Trophoblast cell (in vitro differentiated cells and primary cell): ENCODE data around the gene FBLIM1.

Experiments
- DNase-seq, 2 donors: peaks; one replicate each; pipeline ENCODE4 v3.0.0-alpha.2; 2016
- H2AFZ ChIP-seq: 2 replicates; pipeline ENCODE4 v1.6.1; 2013; ENCODE audit warnings: low read length, moderate library complexity, mild to moderate bottlenecking; ENCODE audit not compliant: insufficient read depth, poor library complexity
- H2AK5ac ChIP-seq: 2 replicates; pipeline ENCODE4 v1.6.1; 2013; ENCODE audit warnings: mild to moderate bottlenecking, low read length
- H2BK120ac ChIP-seq: 2 replicates; pipeline ENCODE4 v1.6.1; 2013; ENCODE audit warnings: low read length, mild to moderate bottlenecking, moderate library complexity; ENCODE audit not compliant: insufficient read depth, poor library complexity
- H2BK12ac ChIP-seq: 2 replicates; pipeline ENCODE4 v1.6.1; 2013; ENCODE audit warnings: mild to moderate bottlenecking, low read length, moderate library complexity
- H2BK5ac ChIP-seq: 2 replicates; pipeline ENCODE4 v1.6.1; 2013; ENCODE audit warnings: low read length, low read depth, moderate library complexity, mild to moderate bottlenecking; ENCODE audit not compliant: poor library complexity
- H3K14ac ChIP-seq: 2 replicates; pipeline ENCODE4 v1.6.1; 2013; ENCODE audit warnings: mild to moderate bottlenecking, low read length
- H3K18ac ChIP-seq: 2 replicates; pipeline ENCODE4 v1.6.1; 2013; ENCODE audit warnings: mild to moderate bottlenecking, low read length
- H3K23ac ChIP-seq: 2 replicates; pipeline ENCODE4 v1.6.1; 2013; ENCODE audit warnings: low read length
- H3K27ac ChIP-seq: 2 replicates; pipeline ENCODE4 v1.5.1; 2013; ENCODE audit warnings: low read depth, mild to moderate bottlenecking, inconsistent platforms, low read length, moderate library complexity
- H3K27me3 ChIP-seq: 2 replicates; pipeline ENCODE4 v1.6.1; 2013; ENCODE audit warnings: inconsistent platforms, mild to moderate bottlenecking, low read length, moderate library complexity; ENCODE audit not compliant: insufficient read depth
- H3K36me3 ChIP-seq, 2 experiments: 1 replicate in 1 of 2; 2 replicates in 1 of 2; pipeline ENCODE4 v1.6.1; 2013; ENCODE audit warnings: low read length in 2 of 2, mild to moderate bottlenecking in 2 of 2, moderate library complexity in 1 of 2; ENCODE audit not compliant: insufficient read depth in 2 of 2, control insufficient read depth in 1 of 2
- H3K4ac ChIP-seq: 2 replicates; pipeline ENCODE4 v1.6.1; 2013; ENCODE audit warnings: low read depth, mild to moderate bottlenecking, low read length, moderate library complexity
- H3K4me1 ChIP-seq, 2 experiments: 1 replicate in 1 of 2; 2 replicates in 1 of 2; pipeline ENCODE4 v1.6.1; 2013; ENCODE audit warnings: low read length in 2 of 2, mild to moderate bottlenecking in 2 of 2, moderate library complexity in 1 of 2; ENCODE audit not compliant: insufficient read depth in 2 of 2, control insufficient read depth in 1 of 2
- H3K4me2 ChIP-seq: 2 replicates; pipeline ENCODE4 v1.6.1; 2013; ENCODE audit warnings: inconsistent platforms, mild to moderate bottlenecking, low read length, moderate library complexity
- H3K4me3 ChIP-seq: 2 replicates; pipeline ENCODE4 v1.5.1; 2013; ENCODE audit warnings: mild to moderate bottlenecking, low read depth, low read length, inconsistent platforms
- H3K79me1 ChIP-seq: one replicate; pipeline ENCODE4 v1.6.1; 2013; ENCODE audit warnings: low read length
- H3K79me2 ChIP-seq: 2 replicates; pipeline ENCODE4 v1.6.1; 2013; ENCODE audit warnings: low read length, mild to moderate bottlenecking; ENCODE audit not compliant: control insufficient read depth, insufficient read depth, poor library complexity
- H3K9ac ChIP-seq: 2 replicates; pipeline ENCODE4 v1.6.1; 2013; ENCODE audit warnings: mild to moderate bottlenecking, low read length
- H3K9me3 ChIP-seq: 2 replicates; pipeline ENCODE4 v1.6.1; 2013; ENCODE audit warnings: low read depth, mild to moderate bottlenecking, control low read depth, inconsistent platforms, low read length; ENCODE audit not compliant: insufficient read depth
- H4K12ac ChIP-seq: 2 replicates; pipeline ENCODE4 v1.6.1; 2013; ENCODE audit warnings: low read depth, mild to moderate bottlenecking, low read length, moderate library complexity
- H4K8ac ChIP-seq: 2 replicates; pipeline ENCODE4 v1.6.1; 2013; ENCODE audit warnings: low read depth, mild to moderate bottlenecking, low read length, moderate library complexity
- H4K91ac ChIP-seq: one replicate; pipeline ENCODE4 v1.6.1; 2013; ENCODE audit warnings: low read depth, mild to moderate bottlenecking, low read length, moderate library complexity
- WGBS: extraction: QIAGEN DNeasy Blood & Tissue Kit; methylation state at CpG from one replicate; pipeline ENCODE4 v1.1.7; 2013; ENCODE audit warnings: missing lambda C conversion rate; ENCODE audit not compliant: insufficient read length, insufficient coverage; ENCODE audit errors: extremely low coverage; 5-methylcytosine and 5-hydroxymethylcytosine counted together

FBLIM1 gene

GRCh38 chr1:15756143-15757015 lies 2.2 kb upstream of the FBLIM1 start:
- H3K23ac ChIP-seq = no peak overlapping the region
- no peak overlapping the region for H4K91ac ChIP-seq
- no peak overlapping the region for H3K18ac ChIP-seq
- H3K14ac ChIP-seq = no peak overlapping the region
- H4K8ac ChIP-seq = no peak overlapping the region
- H2AFZ ChIP-seq = no peak overlapping the region
- no peak for DNase-seq
- H3K27me3 ChIP-seq = no peaks in the 10 kb centered on the region
- H3K4me3 ChIP-seq = no peak overlapping the region
- no peaks in the 10 kb centered on the region for H3K36me3 ChIP-seq
- no CpG with 5 or more reads among the region's 21 CpGs for WGBS
- H3K4me2 ChIP-seq = no peak overlapping the region
- peak overlapping the region; percentile 19 for H2BK12ac ChIP-seq
- H3K9ac ChIP-seq = no peak overlapping the region
- peaks cover 28% of the 10 kb centered on the region for H3K79me1 ChIP-seq
- peaks cover 2% of the 10 kb centered on the region for H3K9me3 ChIP-seq
- H3K4me1 ChIP-seq = peaks cover 9 to 25% of the 10 kb centered on the region in 2 experiments
- H4K12ac ChIP-seq = no peak overlapping the region
- no peak overlapping the region for H2BK120ac ChIP-seq
- H2AK5ac ChIP-seq = peak overlapping the region; percentile 24
- H3K4ac ChIP-seq = no peak overlapping the region
- no peak overlapping the region for H2BK5ac ChIP-seq
- H3K27ac ChIP-seq = no peak overlapping the region
- peaks cover 21% of the 10 kb centered on the region for H3K79me2 ChIP-seq

DNA sequence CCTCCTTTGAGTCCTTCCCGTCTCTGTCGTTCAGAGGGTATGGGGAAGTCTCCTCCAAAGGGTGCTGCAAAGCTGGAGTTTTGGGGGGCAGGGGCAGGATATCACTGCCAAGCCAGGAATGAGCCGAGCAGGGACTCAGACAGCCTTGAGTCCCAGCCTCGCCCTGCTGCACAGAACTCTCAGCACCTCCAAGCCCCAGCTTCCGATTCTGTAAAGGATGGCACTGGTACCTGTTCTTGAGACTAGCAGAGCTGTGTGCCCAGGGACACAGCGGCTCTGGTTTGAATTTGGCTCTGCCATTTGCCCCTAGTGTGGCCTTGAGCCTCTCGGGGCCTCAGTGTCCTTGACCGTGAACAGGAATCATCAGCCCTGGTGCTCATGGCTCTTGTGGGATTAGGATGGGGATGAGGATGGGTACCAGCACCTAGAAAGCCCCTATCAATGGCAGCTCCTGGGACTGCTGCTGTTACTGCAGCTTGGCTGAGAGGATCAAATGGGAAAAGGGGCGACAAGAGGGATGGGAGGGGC lies 1.5 kb upstream of the FBLIM1 start:
- peak overlapping the region; percentile 59 for H3K4me2 ChIP-seq
- peaks cover 23% of the 10 kb centered on the region for H3K79me2 ChIP-seq
- H3K27ac ChIP-seq = no peak overlapping the region
- peak overlapping the region; percentile 39 for H4K8ac ChIP-seq
- no peak overlapping the region for H3K23ac ChIP-seq
- H3K9ac ChIP-seq = no peak overlapping the region
- WGBS = no CpG with 5 or more reads among the region's 9 CpGs
- H3K36me3 ChIP-seq = peaks cover 0 to 3% of the 10 kb centered on the region in 2 experiments
- no peak overlapping the region for H3K14ac ChIP-seq
- H4K91ac ChIP-seq = no peak overlapping the region
- peaks cover 27% of the 10 kb centered on the region for H3K79me1 ChIP-seq
- H3K4ac ChIP-seq = no peak overlapping the region
- no peak overlapping the region for H4K12ac ChIP-seq
- H2AFZ ChIP-seq = peak overlapping the region; percentile 11
- H2BK5ac ChIP-seq = peak overlapping the region; percentile 17
- no peak overlapping the region for H3K18ac ChIP-seq
- no peaks in the 10 kb centered on the region for H3K27me3 ChIP-seq
- no peak overlapping the region for H3K4me3 ChIP-seq
- peak overlapping the region; percentile 71 for H2AK5ac ChIP-seq
- peaks cover 2% of the 10 kb centered on the region for H3K9me3 ChIP-seq
- peaks cover 14 to 25% of the 10 kb centered on the region in 2 experiments for H3K4me1 ChIP-seq
- peak overlapping the region; percentile 37 for H2BK12ac ChIP-seq
- no peak overlapping the region for H2BK120ac ChIP-seq
- no peak for DNase-seq

DNA sequence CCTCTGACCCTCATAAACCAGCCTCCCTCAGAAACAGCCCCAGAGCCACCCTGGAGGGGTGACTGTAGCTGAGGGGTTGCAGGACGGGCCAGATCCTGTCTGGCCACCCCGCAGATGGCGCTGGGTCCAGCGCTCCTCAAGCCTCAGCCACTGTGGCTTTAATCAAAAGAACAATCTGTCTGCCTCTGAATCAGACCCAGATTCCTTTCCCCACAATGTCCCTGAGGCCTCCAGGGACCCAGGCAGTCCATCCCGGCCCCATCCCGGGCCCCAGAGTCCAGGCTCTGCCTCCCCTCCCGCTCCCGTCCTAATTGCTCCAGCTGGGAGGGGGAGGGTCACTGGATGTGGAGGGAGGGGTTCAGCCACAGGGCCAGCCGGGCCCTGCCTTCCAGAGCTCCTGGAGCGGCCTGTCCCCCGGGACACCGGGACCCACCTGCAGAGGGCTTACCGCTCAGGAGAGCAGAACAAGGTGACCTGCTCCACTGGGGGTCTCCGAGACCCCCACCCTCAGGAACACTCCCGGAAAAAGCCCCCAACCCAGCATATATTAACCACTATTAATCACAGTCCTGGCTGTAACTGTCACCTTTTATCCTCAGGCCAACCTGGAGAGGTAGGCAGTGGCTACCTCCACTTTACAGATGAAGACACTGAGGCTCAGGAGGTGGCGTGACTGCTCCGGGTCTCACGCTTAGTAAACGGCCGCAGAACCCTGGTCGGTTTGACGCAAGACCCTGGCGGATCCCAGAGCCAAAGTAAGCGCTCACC lies 836 bp upstream of the FBLIM1 start:
- Histone ChIP-seq H3K4me1 (peaks cover 14 to 29% of the 10 kb centered on the region in 2 experiments), H3K23ac (no peak overlapping the region), H2BK12ac (peak overlapping the region; percentile 98), H3K27me3 (no peaks in the 10 kb centered on the region), H3K4ac (peak overlapping the region; percentile 82), H3K4me2 (peak overlapping the region; percentile 59), H3K36me3 (peaks cover 1 to 3% of the 10 kb centered on the region in 2 experiments), H2AK5ac (peak overlapping the region; percentile 76), H4K12ac (peak overlapping the region; percentile 96), H2BK5ac (peak overlapping the region; percentile 63), H2BK120ac (peak overlapping the region; percentile 97), H3K14ac (peak overlapping the region; percentile 90), H3K27ac (peak overlapping the region; percentile 52), H2AFZ (peak overlapping the region; percentile 89), H3K9me3 (peaks cover 2% of the 10 kb centered on the region), H4K91ac (peak overlapping the region; percentile 95), H3K9ac (peak overlapping the region; percentile 2), H3K79me1 (peaks cover 27% of the 10 kb centered on the region), H4K8ac (peak overlapping the region; percentile 90), H3K18ac (peak overlapping the region; percentile 87), H3K79me2 (peaks cover 23% of the 10 kb centered on the region), H3K4me3 (peak overlapping the region; percentile 65)
- no CpG with 5 or more reads among the region's 24 CpGs for WGBS
- peak; percentile 58 to 66 for DNase-seq

- WGBS = no CpG with 5 or more reads among the region's 58 CpGs
- Histone ChIP-seq H4K12ac (peak overlapping the region; percentile 37), H3K27ac (peak overlapping the region; percentile 81), H3K9me3 (peaks cover 2% of the 10 kb centered on the region), H3K4me2 (peak overlapping the region; percentile 69), H3K23ac (no peak overlapping the region), H2AFZ (peak overlapping the region; percentile 73), H3K79me2 (peaks cover 23% of the 10 kb centered on the region), H3K27me3 (no peaks in the 10 kb centered on the region), H2BK5ac (peak overlapping the region; percentile 97), H3K9ac (peak overlapping the region; percentile 99), H2BK120ac (peak overlapping the region; percentile 88), H2AK5ac (peak overlapping the region; percentile 46), H3K36me3 (peaks cover 7% of the 10 kb centered on the region in 2 experiments), H3K79me1 (peaks cover 27% of the 10 kb centered on the region), H3K4me1 (peaks cover 14 to 29% of the 10 kb centered on the region in 2 experiments), H3K4ac (peak overlapping the region; percentile 97), H2BK12ac (peak overlapping the region; percentile 24), H4K8ac (peak overlapping the region; percentile 97), H3K18ac (peak overlapping the region; percentile 73), H3K14ac (peak overlapping the region; percentile 99), H4K91ac (peak overlapping the region; percentile 99), H3K4me3 (peak overlapping the region; percentile 94)
- peak; percentile 68 to 78 for DNase-seq
Measured at GRCh38 chr1:15758953-15759661, 512 bp downstream of the FBLIM1 start.
